Osteocyte (in vitro differentiated cells): ENCODE data around the gene GAK. TPM values are rescaled to one million over a fixed set of nuclear protein-coding genes. Genes with fewer than 3 reads are reported as not detected.

Experiments
- DNase-seq: peaks from one replicate; pipeline ENCODE4 v3.0.0; 2021; ENCODE audit warnings: mixed read lengths; ENCODE audit not compliant: unreplicated experiment; ENCODE audit errors: extremely low spot score
- H3K27ac Mint-ChIP-seq: one replicate; pipeline ENCODE4 v1.8.0; 2021; ENCODE audit warnings: mild to moderate bottlenecking, mixed read lengths; ENCODE audit not compliant: unreplicated experiment
- H3K27me3 Mint-ChIP-seq: one replicate; pipeline ENCODE4 v1.8.0; 2021; ENCODE audit warnings: mixed read lengths; ENCODE audit not compliant: unreplicated experiment
- H3K36me3 Mint-ChIP-seq: one replicate; pipeline ENCODE4 v1.8.0; 2021; ENCODE audit warnings: mixed read lengths; ENCODE audit not compliant: unreplicated experiment
- H3K4me1 Mint-ChIP-seq: one replicate; pipeline ENCODE4 v1.8.0; 2021; ENCODE audit warnings: mixed read lengths; ENCODE audit not compliant: unreplicated experiment
- H3K4me3 Mint-ChIP-seq: one replicate; pipeline ENCODE4 v1.8.0; 2021; ENCODE audit warnings: mild to moderate bottlenecking, moderate library complexity, mixed read lengths; ENCODE audit not compliant: unreplicated experiment
- H3K9me3 Mint-ChIP-seq: one replicate; pipeline ENCODE4 v1.8.0; 2021; ENCODE audit warnings: mixed read lengths; ENCODE audit not compliant: unreplicated experiment
- CTCF ChIP-seq: fragments of 200-600 bp; sonication (generic); IDR thresholded peaks from 2 replicates; pipeline ENCODE4 v1.5.0; 2021; ENCODE audit warnings: antibody characterized with exemption, mild to moderate bottlenecking, moderate library complexity
- total RNA-seq: library from RNA; stranded (reverse); gene quantifications from 2 replicates; pipeline ENCODE4 v1.2.1, GENCODE V29; 2021

GAK gene
- total RNA-seq, 1 donor from 2014 or later = 93.8 TPM

GRCh38 chr4:909821-910220 lies 22.3 kb downstream of the GAK start:
- Mint-ChIP-seq H3K4me3 (no peak overlapping the region), H3K9me3 (no peaks in the 10 kb centered on the region), H3K27ac (no peak overlapping the region), H3K27me3 (no peaks in the 10 kb centered on the region), H3K4me1 (no peaks in the 10 kb centered on the region), H3K36me3 (peaks cover 18% of the 10 kb centered on the region)
- TF ChIP-seq CTCF = no peak
- no peak for DNase-seq

DNA sequence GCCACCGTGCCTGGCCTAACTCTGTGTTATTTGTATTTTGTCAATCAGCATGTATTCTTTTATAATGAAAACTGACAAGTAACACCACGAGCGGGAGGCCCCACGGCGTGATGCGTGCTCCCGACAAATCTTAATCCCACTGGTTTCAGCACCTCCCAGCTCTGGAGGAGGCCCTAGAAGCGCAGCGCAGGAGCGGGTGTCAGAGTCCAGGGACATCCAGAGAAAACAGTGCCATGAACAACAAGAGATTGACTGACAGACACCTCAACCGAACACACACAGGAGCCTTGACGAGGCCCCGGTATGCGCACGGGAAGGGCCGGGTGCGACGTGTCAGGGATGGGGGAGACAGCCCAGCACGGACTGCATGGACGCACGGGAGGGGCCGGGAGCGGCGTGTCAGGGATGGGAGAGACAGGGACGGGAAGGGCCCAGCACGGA lies 23.0 kb downstream of the GAK start:
- Mint-ChIP-seq H3K36me3 (peaks cover 18% of the 10 kb centered on the region), H3K4me1 (no peaks in the 10 kb centered on the region), H3K27me3 (no peaks in the 10 kb centered on the region), H3K27ac (no peak overlapping the region), H3K4me3 (no peak overlapping the region), H3K9me3 (no peaks in the 10 kb centered on the region)
- no peak for DNase-seq
- no peak for TF ChIP-seq CTCF

DNA sequence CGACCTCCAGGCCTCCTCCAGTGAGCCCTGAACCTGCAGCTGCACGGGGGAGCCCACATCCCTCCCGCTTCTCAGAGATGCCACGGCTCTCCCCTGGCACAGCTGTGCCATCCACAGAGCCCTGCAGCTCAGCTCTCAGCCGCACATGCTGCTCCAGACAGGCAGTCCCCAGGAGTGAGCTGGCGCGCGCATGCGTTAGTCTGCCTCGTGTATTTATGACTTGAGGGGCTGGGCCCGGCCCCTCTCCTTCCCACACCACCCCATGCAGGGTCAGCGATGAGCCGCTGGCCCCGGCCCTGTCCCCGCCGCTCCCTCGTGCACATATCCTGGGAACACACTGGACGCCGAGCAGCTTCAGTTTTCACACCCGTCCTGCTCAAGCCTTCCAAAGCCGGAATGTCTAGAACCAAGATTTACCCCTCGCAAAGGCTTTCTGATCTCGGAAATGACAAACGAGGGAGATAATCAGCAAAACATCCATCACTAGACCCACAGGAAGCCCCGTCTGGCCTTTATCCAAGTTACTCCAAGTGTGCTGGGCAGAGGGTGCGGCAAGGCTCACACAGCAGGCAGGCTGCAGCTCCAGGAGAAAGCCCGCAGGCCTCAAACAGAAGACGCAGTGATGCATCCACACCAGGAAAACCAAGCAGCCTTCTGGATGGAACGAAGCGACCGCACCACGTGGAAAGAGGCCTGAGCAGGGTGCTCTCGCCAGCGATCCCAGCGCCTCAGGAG lies 24.3 kb downstream of the GAK start:
- H3K27me3 Mint-ChIP-seq = no peaks in the 10 kb centered on the region
- no peak overlapping the region for H3K4me3 Mint-ChIP-seq
- H3K36me3 Mint-ChIP-seq = peaks cover 18% of the 10 kb centered on the region
- DNase-seq = no peak
- H3K9me3 Mint-ChIP-seq = no peaks in the 10 kb centered on the region
- H3K27ac Mint-ChIP-seq = no peak overlapping the region
- H3K4me1 Mint-ChIP-seq = no peaks in the 10 kb centered on the region
- no peak for TF ChIP-seq CTCF

GRCh38 chr4:907103-907400 lies 25.1 kb downstream of the GAK start:
- DNase-seq = no peak
- H3K9me3 Mint-ChIP-seq = no peaks in the 10 kb centered on the region
- peaks cover 21% of the 10 kb centered on the region for H3K36me3 Mint-ChIP-seq

More at GRCh38 chr4:907103-907400, 25.1 kb downstream of the GAK start:
- no peak for TF ChIP-seq CTCF
- no peaks in the 10 kb centered on the region for H3K4me1 Mint-ChIP-seq
- no peaks in the 10 kb centered on the region for H3K27me3 Mint-ChIP-seq
- no peak overlapping the region for H3K27ac Mint-ChIP-seq
- no peak overlapping the region for H3K4me3 Mint-ChIP-seq
